Umbilical cord (tissue), 2 donors: ENCODE data around the gene SPEF1. TPM values are rescaled to one million over a fixed set of nuclear protein-coding genes. Genes with fewer than 3 reads are reported as not detected.

Experiments used
- DNase-seq: peaks from one replicate; pipeline ENCODE4 v3.0.0-alpha.2; 2015; ENCODE audit warnings: low spot score
- total RNA-seq: library from RNA; depleted of rRNA; stranded (reverse); fragments of >200 nt; gene quantifications from one replicate; pipeline ENCODE4 v1.2.3, GENCODE V29; 2014; ENCODE audit warnings: low replicate concordance; ENCODE audit not compliant: insufficient read depth

Gene SPEF1
- total RNA-seq, 1 donor from 2014 or later, result 0.72 TPM

DNA sequence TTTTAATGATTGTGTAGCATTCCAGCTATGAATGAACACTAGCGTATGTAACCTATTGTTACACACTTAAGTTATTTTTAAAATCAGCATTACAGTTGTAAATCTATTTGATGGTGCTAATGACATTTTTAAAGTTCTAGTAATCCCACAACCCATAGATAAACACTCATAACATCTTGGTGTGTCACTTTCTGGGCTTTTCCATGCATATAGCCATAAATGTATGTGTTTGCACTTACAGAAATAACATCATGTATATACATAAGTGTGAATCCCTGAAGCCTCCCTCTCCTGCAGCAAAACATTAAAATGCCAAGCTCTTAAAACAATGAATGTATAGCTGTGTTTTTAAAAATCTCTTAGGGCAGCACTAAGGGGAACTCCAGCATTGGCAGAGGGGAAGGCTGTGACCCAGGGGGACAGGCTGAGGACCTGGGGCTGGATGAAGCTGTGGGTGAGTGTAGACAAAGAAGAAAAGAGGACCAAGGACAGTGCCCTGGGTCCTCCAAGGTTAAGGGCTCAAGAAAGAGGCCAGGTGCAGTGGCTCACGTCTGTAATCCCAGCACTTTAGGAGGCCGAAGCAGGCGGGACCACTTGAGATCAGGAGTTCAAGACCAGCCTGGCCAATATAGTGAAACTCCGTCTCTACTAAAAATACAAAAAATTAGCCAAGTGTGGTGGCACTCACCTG, 6.2 kb upstream of the SPEF1 start:
- DNase-seq, result no peak

DNA sequence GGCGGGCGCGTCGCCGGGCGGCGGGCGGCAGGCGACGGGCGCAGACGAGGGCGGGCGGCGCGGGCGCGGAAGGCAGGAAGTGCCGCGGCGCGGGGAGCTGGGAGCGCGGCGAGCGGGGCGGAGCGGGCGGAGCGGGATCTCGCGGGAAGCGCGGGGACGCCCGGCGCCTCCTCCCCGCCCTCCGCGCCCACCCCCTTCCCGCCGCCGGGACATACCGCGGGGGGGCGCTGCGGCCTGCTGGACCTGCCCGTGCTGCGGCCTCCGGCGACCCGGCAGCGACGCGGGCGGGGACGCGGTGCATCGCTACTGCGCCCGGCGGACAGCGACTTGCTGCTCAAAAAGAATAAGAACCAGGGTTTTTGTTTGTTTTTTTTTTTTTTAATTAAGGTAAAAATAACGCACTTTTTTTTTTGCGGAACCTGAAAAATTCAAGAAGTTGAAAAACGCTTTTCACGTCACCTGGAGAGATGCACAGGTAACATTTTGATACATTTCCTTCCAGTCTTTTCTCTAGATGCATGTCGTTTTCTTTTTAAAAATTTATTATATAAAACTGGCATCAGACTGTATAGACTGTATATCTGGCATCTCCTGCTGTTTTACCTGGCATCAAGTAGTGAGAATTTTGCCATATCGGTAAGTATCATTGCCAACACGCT, 5.5 kb upstream of the SPEF1 start, which contains the start of gene CENPB:
CENPB (minus strand) TSS at position 76 of the 659 bp plus-strand sequence. CDS start 257 bp downstream, outside the sequence.
- DNase-seq, result peak; percentile 86

DNA sequence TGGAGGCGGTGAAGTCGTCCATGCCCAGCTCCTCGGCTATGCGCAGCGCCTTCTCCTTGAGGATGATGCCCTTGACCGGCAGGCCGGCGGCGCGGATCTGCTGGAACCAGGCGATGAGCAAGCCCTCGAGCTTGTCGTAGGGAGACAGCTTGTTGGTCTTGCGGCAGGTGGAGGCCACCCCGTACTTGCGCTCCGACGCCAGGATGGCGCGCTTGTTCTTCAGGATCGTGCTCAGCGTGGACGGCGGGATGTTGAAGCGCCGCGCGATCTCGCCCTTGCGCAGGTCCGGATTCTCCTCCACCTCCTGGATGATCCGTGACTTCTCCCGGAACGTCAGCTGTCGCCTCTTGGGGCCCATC, 4.9 kb upstream of the SPEF1 start:
- DNase-seq, result peak; percentile 61

DNA sequence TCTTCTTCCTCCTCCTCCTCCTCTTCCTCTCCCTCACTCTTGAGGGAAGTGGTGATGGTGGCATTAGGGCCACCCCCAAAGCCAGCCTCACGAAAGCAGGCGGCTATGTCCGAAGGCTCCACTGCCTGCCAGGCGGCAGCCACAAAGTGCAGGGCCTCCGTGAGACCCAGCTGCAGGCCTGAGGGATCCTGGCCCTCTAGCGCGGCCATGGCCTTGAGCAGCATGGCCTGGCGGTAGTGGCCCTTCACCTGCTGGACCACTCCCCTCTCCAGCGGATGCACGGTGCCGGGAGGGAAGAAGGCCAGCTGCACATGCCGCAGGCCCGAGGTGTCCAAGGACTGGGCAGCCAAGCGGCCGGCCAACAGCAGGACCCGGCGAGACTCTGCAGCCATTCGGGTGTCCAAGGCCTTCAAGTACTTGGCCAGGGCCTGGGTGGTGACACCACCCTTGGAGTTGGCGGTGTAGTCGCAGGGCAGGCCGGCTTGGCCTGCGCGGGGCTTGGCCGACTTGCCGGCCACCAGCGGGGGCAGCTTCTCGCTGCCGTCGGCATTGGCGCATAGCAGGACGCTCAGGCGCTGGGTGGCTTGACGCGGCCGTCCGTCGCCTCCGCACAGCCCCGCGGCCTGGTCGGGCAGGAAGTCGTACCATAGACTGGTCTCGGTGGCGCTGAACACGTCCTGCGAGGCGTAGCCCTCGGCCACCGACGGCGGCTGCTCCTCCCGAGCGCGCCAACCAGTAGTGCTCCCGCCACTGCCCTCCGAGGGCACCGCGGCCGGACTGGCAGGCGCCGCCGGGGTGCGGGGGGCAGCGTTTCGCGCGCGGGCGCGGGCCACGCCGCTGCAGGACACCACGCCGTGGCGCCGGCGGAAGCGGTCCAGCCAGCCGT, 4.2 kb upstream of the SPEF1 start:
- DNase-seq, result no peak

DNA sequence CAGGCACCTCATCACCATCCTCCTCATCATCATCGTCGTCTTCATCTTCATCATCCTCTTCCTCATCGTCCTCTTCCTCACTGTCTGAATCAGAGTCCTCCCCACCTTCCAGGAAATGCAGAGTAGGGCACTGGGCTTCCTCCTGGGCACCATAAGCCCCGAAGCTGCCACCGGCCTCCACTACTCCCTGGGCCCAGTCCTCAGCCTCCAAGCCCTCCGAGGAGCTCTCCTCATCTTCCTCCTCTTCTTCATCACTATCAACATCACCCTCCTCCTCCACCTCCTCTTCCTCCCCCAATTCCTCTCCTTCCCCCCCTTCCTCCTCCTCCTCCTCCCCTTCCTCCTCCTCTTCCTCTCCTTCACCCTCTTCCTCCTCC, 3.6 kb upstream of the SPEF1 start:
- DNase-seq, result no peak

DNA sequence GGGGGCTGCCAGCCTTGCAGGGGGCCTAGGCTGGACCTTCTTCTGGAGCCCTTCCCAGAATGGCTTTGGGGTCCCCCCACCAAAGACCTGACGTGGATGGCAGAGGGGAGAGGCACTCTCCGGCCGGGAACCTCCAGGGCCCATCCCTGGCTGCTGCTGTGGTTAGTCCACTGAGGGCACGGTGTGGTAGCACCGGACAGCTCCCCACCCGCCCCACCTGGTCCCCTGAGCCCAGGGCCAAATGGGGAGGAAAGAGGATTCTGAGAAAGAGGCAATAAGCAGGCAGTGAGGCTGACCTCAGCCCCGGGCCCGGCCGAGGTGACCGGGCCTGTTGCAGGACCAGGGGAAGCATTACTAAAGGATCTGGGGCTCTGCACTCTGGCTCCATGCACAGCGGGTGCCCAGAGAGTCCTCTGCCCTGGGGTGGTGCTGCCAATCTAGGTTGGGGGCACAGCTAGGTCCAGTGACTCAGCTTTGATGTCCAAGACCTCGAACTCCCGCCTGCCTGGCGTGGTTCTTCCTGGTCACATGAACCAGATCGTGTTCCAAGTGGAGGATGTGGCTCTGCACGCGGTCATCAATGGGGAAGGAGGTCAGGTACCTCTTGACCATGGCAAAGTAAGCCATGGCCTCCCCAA, 3.1 kb upstream of the SPEF1 start:
- DNase-seq, result no peak

DNA sequence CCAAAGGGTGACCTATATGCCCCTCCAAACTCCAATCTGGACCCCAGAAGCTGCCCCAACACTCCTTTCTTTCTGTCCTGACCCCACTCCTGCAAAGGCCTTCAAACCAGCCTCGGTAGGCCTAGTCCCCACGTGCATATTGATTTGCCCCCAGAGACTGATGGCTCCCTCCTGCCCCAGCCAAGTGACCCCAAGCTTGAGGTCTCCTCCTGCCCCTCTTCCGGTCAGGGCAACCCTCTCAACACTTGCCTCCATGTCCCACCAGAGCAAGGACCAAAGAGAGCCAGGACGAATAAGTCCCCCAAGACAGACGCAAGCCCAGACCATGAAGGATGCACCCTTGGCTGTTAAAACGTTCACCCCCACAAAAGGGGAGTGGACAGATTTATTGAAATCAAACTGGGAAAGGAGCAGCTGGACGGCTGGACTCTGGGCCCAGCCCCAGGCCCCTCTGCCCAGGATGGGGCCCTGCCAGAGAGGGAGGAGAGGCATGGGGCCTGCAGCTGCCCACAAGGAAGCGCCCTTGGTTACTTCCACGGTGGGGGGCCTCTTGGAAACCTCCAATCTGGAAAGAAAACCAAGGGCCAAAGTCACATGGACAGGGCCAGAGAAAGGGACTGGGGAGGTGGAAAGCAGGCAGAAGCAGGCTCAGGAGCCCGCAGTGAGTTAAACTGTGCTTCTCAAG, 2.4 kb upstream of the SPEF1 start:
- no peak for DNase-seq

GRCh38 chr20:3783068-3783489, 1.8 kb upstream of the SPEF1 start:
- no peak for DNase-seq

GRCh38 chr20:3782597-3782996, 1.3 kb upstream of the SPEF1 start:
- no peak for DNase-seq

DNA sequence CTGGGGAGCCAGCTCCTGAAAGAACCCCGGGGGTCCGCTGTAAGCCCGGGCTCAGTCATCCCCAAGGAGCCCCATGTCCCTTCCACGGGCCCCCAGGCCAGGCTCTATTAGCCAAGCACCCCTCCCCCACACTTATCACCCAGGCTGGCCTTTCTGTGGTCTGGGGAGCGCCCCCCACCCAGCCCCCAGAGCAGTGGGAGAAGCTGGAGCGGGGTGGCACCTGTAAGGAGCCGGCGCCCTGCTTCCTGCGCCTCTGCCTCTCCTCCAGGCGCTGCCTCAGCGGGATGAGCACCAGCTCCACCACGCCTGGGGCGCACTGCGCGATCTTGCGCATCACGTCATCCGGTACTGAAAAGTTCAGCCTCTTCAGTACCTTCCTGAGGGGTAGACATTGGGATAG, 2.3 kb downstream of the SPEF1 start:
- no peak for DNase-seq

DNA sequence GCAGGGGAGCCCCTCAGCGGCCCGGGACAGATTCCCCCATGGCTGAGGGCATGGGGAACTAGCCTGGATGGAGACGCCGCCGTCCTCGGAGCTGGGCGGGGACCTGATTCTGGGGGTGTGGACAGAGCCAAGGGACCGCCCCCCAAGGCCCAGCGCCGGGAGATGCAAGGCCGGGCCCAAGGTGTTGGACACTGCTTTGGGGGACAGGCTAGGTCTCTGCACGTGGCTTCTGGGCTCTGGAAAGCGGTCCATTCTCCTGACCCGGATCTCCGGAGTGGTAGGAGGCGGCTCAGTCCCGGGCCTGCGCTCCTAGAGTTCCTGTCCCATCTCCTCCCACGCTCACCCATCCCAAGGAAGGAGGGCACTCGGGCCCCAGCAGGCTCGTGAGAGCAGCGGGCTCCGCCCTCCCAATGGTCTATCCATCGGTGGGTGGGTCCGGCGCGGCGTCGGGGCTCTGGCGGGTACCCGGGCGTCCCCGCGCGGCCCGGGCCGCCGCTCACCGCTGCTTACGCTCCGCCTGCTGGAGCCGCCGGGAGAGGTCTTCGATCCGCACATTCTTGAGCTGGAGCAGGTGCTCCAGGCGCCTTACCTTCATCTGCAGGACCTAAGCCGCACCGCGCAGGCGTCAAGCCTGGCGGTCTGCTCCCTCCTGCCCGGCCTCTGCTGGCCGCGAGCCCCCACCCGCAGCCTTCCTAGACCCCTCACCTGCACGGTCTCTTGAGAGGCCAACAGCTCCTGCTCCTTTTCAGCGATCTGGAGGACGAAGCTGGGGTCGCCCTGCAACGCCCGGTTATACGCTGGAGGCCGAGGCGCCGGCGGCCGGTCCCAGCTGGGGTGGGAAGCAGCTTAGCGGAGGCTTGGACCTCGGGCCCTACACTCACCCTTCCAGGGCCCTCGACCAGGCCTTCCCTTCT, 3.3 kb downstream of the SPEF1 start:
- DNase-seq, result peak; percentile 60

- no peak for DNase-seq
Measured at GRCh38 chr20:3777381-3777715, 3.9 kb downstream of the SPEF1 start.

- DNase-seq, result no peak
Measured at GRCh38 chr20:3775457-3776108, 5.7 kb downstream of the SPEF1 start.

- DNase-seq, result no peak
Measured at GRCh38 chr20:3771552-3772058, 9.6 kb downstream of the SPEF1 start.

DNA sequence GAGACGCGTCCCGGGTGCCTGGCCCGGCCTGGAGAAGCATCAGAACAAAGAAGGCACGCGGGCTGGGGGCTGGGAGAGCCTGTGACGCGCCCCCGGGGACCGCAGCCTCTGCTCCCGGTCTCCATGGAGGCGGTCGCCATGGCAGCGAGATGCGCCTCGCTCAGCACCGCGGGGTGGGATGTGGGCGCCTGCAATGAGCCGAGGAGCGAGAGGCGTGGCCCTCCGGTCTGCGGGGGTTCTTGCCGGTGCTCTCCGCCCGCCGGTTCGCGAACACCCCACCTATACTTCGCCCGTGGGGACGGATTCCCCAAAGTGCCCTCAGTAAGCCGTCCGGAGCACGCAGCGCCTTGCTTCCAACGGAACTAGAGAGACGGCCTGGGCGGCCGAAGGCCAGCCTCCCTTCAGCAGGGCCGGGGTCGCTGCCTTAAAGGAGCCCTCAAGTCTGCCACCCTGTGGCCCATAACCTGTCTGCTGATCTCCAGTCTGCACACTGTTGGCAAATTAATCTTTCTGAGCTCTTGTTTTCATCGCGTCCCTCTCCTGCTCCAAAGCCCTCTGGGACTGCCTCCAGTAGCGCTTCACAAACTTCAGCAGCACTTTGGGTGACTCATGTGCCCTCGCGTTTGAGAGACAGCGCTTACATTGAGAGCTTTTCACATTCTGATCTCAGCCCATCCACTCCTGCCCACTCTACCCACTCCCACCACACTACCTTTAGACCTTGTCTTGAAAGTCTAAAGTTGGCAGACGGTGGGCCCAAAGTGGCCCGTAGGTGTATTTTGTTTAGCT, 12.7 kb downstream of the SPEF1 start:
- DNase-seq, result peak; percentile 85

- peak; percentile 98 for DNase-seq
Measured at GRCh38 chr20:3767427-3768341, 13.6 kb downstream of the SPEF1 start, which contains the start of gene ADISSP. TSS of gene ADISSP (minus strand) at chr20:3767753. CDS start at chr20:3760100, 7,653 bp downstream.

- DNase-seq, result no peak
Measured at GRCh38 chr20:3767110-3767426, 14.2 kb downstream of the SPEF1 start.
